Panc1 (cell line): ENCODE measurements around the gene CD80.

Source experiments
- POLR2AphosphoS5 ChIP-seq: IDR thresholded peaks from 2 replicates; pipeline ENCODE4 v1.6.1; 2012; ENCODE audit warnings: mild to moderate bottlenecking, low read depth, low read length, moderate library complexity
- TF ChIP-seq, protein P1 (sequence below), 2 experiments: IDR thresholded peaks; 2 replicates each; pipeline ENCODE4 v1.6.1; 2011 to 2012; ENCODE audit warnings: low read depth in 2 of 2, control low read depth in 1 of 2, low read length in 1 of 2, mild to moderate bottlenecking in 1 of 2, moderate library complexity in 1 of 2; ENCODE audit not compliant: insufficient read depth in 1 of 2
- TF ChIP-seq, protein P2 (sequence below): fragments of 450-650 bp; IDR thresholded peaks from 2 replicates; pipeline ENCODE4 v1.5.1; 2017; ENCODE audit warnings: mild to moderate bottlenecking

DNA sequence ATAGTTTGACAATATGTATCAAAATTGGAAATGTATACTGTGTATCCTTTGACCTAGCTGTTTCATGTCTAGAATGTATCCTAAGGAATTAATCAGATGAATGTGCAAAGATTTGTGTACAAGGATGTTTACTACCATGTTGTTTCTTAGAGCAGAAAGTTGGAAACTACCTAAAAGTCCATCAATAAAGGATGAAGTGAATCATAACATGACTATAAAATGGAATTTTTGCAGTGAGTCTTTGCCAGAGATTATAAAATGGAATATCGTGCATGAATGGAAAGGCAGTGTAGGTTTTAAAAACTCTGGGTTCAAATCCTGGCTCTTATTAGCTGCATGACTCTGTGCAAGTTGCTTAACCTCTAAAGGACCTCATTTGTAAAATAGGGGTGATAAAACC lies 76.3 kb downstream of the CD80 start:
- TF ChIP-seq POLR2AphosphoS5 = no peak
- TF ChIP-seq, protein P1, sequence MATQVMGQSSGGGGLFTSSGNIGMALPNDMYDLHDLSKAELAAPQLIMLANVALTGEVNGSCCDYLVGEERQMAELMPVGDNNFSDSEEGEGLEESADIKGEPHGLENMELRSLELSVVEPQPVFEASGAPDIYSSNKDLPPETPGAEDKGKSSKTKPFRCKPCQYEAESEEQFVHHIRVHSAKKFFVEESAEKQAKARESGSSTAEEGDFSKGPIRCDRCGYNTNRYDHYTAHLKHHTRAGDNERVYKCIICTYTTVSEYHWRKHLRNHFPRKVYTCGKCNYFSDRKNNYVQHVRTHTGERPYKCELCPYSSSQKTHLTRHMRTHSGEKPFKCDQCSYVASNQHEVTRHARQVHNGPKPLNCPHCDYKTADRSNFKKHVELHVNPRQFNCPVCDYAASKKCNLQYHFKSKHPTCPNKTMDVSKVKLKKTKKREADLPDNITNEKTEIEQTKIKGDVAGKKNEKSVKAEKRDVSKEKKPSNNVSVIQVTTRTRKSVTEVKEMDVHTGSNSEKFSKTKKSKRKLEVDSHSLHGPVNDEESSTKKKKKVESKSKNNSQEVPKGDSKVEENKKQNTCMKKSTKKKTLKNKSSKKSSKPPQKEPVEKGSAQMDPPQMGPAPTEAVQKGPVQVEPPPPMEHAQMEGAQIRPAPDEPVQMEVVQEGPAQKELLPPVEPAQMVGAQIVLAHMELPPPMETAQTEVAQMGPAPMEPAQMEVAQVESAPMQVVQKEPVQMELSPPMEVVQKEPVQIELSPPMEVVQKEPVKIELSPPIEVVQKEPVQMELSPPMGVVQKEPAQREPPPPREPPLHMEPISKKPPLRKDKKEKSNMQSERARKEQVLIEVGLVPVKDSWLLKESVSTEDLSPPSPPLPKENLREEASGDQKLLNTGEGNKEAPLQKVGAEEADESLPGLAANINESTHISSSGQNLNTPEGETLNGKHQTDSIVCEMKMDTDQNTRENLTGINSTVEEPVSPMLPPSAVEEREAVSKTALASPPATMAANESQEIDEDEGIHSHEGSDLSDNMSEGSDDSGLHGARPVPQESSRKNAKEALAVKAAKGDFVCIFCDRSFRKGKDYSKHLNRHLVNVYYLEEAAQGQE (IDR thresholded peaks at IDR 0.05; ENCODE audit: insufficient read depth in 1 of 2, low read depth in 2 of 2, low read length in 1 of 2) = no peak
- TF ChIP-seq, protein P2, sequence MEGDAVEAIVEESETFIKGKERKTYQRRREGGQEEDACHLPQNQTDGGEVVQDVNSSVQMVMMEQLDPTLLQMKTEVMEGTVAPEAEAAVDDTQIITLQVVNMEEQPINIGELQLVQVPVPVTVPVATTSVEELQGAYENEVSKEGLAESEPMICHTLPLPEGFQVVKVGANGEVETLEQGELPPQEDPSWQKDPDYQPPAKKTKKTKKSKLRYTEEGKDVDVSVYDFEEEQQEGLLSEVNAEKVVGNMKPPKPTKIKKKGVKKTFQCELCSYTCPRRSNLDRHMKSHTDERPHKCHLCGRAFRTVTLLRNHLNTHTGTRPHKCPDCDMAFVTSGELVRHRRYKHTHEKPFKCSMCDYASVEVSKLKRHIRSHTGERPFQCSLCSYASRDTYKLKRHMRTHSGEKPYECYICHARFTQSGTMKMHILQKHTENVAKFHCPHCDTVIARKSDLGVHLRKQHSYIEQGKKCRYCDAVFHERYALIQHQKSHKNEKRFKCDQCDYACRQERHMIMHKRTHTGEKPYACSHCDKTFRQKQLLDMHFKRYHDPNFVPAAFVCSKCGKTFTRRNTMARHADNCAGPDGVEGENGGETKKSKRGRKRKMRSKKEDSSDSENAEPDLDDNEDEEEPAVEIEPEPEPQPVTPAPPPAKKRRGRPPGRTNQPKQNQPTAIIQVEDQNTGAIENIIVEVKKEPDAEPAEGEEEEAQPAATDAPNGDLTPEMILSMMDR = no peak
